SK-N-SH treated with all-trans-retinoic acid at 6 μM for 48 hours (cell line): ENCODE data around the gene SPECC1.

Source experiments
- ATAC-seq: fragments of 200-7000 bp; cut with Tn5 transposase; 3 replicates; pipeline ENCODE4 v1.9.1; 2020; ENCODE audit warnings: mild to moderate bottlenecking, moderate library complexity
- ARNTL ChIP-seq: fragments of 450-650 bp; formaldehyde crosslinking; IDR thresholded peaks from 2 replicates; pipeline ENCODE4 v1.5.0; 2020; ENCODE audit warnings: low read depth, mild to moderate bottlenecking, moderate library complexity, borderline replicate concordance
- BACH2 ChIP-seq: fragments of 250-450 bp; sonication (Bioruptor Pico); IDR thresholded peaks from 2 replicates; pipeline ENCODE4 v1.9.0; 2021; ENCODE audit warnings: mild to moderate bottlenecking, borderline replicate concordance
- CSDC2 ChIP-seq: fragments of 250-450 bp; sonication (Bioruptor Pico); IDR thresholded peaks from 2 replicates; pipeline ENCODE4 v1.5.0; 2020; ENCODE audit warnings: mild to moderate bottlenecking, moderate library complexity
- ESRRG ChIP-seq: fragments of 250-450 bp; sonication (Bioruptor Pico); IDR thresholded peaks from 2 replicates; pipeline ENCODE4 v1.6.1; 2021; ENCODE audit warnings: mild to moderate bottlenecking
- ISL1 ChIP-seq: fragments of 250-450 bp; sonication (Bioruptor Pico); IDR thresholded peaks from 2 replicates; pipeline ENCODE4 v2.1.2; 2022; ENCODE audit warnings: mild to moderate bottlenecking, moderate library complexity
- OSR1 ChIP-seq: fragments of 250-450 bp; sonication (Bioruptor Pico); IDR thresholded peaks from 2 replicates; pipeline ENCODE4 v1.8.0; 2022; ENCODE audit warnings: moderate library complexity, mild to moderate bottlenecking, inconsistent platforms
- PATZ1 ChIP-seq: fragments of 250-450 bp; sonication (Bioruptor Pico); IDR thresholded peaks from 2 replicates; pipeline ENCODE4 v1.8.0; 2020; ENCODE audit warnings: mild to moderate bottlenecking, moderate library complexity, borderline replicate concordance
- PPARA ChIP-seq: fragments of 250-450 bp; sonication (Bioruptor Pico); IDR thresholded peaks from 2 replicates; pipeline ENCODE4 v1.5.0; 2020; ENCODE audit warnings: mild to moderate bottlenecking, borderline replicate concordance
- RARB ChIP-seq: fragments of 250-450 bp; sonication (Bioruptor Pico); IDR thresholded peaks from 2 replicates; pipeline ENCODE4 v1.8.0; 2021; ENCODE audit warnings: mild to moderate bottlenecking, moderate library complexity
- SNAI2 ChIP-seq: fragments of 250-450 bp; sonication (Bioruptor Pico); IDR thresholded peaks from 2 replicates; pipeline ENCODE4 v1.5.0; 2020; ENCODE audit warnings: mild to moderate bottlenecking, moderate library complexity
- TCF4 ChIP-seq: fragments of 250-450 bp; sonication (Bioruptor Pico); IDR thresholded peaks from 2 replicates; pipeline ENCODE4 v1.8.0; 2021; ENCODE audit warnings: mild to moderate bottlenecking, moderate library complexity, borderline replicate concordance
- TOX ChIP-seq: fragments of 250-450 bp; sonication (Bioruptor Pico); IDR thresholded peaks from 2 replicates; pipeline ENCODE4 v1.8.0; 2021; ENCODE audit warnings: mild to moderate bottlenecking, moderate library complexity, borderline replicate concordance
- ZC3H10 ChIP-seq: fragments of 250-450 bp; sonication (Bioruptor Pico); IDR thresholded peaks from 2 replicates; pipeline ENCODE4 v1.5.1; 2021; ENCODE audit warnings: mild to moderate bottlenecking, moderate library complexity
- ZFP3 ChIP-seq: fragments of 250-450 bp; sonication (Bioruptor Pico); IDR thresholded peaks from 2 replicates; pipeline ENCODE4 v1.5.0; 2020; ENCODE audit warnings: mild to moderate bottlenecking, moderate library complexity
- ZFP30 ChIP-seq: fragments of 450-650 bp; formaldehyde crosslinking; IDR thresholded peaks from 2 replicates; pipeline ENCODE4 v1.5.0; 2022; ENCODE audit warnings: mild to moderate bottlenecking, moderate library complexity
- ZNF565 ChIP-seq: fragments of 450-650 bp; formaldehyde crosslinking; conservative IDR thresholded peaks from 2 replicates; pipeline ENCODE4 v1.5.0; 2020; ENCODE audit warnings: low read depth, mild to moderate bottlenecking, moderate library complexity
- ZNF70 ChIP-seq: fragments of 450-650 bp; formaldehyde crosslinking; IDR thresholded peaks from 2 replicates; pipeline ENCODE4 v1.5.0; 2020; ENCODE audit warnings: mild to moderate bottlenecking, moderate library complexity
- ZNF8 ChIP-seq: fragments of 450-650 bp; formaldehyde crosslinking; IDR thresholded peaks from 2 replicates; pipeline ENCODE4 v1.5.0; 2020; ENCODE audit warnings: mild to moderate bottlenecking, moderate library complexity
- TF ChIP-seq, protein P1 (sequence below): fragments of 250-450 bp; sonication (Bioruptor Pico); IDR thresholded peaks from 2 replicates; pipeline ENCODE4 v1.5.1; 2020; ENCODE audit warnings: low read depth, mild to moderate bottlenecking, moderate library complexity
- TF ChIP-seq, protein P2 (sequence below): fragments of 250-450 bp; sonication (Bioruptor Pico); IDR thresholded peaks from 2 replicates; pipeline ENCODE4 v1.8.0; 2021; ENCODE audit warnings: low read depth, mild to moderate bottlenecking, moderate library complexity, borderline replicate concordance

SPECC1 gene

DNA sequence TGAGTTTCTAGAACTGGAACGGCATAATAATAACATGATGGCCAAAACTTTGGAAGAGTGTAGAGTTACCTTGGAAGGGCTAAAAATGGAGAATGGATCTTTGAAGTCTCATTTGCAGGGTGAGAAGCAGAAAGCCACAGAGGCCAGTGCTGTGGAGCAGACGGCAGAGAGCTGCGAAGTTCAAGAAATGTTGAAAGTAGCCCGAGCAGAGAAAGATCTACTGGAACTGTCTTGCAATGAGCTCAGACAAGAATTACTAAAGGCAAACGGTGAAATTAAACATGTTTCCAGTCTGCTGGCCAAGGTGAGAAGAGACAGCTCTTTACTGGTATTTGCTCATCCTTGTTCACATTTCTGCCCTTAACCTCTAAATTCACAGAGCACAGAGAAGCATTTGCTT is 196.4 kb downstream of the SPECC1 start:
- no peak for ATAC-seq
- TF ChIP-seq OSR1 (no peak), ESRRG (CRISPR knock-in tag) (no peak), ZC3H10 (CRISPR knock-in tag) (no peak), ZFP3 (CRISPR knock-in tag) (no peak), RARB (CRISPR knock-in tag) (no peak), ZFP30 (CRISPR knock-in tag) (no peak), TCF4 (CRISPR knock-in tag) (no peak)

- no peak for TF ChIP-seq OSR1
- 0 out of 2 replicates have a peak, but pooled peaks have one; percentile 62 for TF ChIP-seq ZFP3 (CRISPR knock-in tag)
These were observed 196.9 kb downstream of the SPECC1 start for GRCh38 chr17:20206068-20206467.

GRCh38 chr17:20206591-20206990 is 197.4 kb downstream of the SPECC1 start:
- peak; percentile 72 for ATAC-seq
- TF ChIP-seq PATZ1 (CRISPR knock-in tag) (no peak), ZNF565 (CRISPR knock-in tag) (no peak), ISL1 (CRISPR knock-in tag) (peak; percentile 37), TCF4 (CRISPR knock-in tag) (no peak), ZNF8 (CRISPR knock-in tag) (no peak)

More at GRCh38 chr17:20206068-20206467, 196.9 kb downstream of the SPECC1 start:
- no peak; the same call in 2 of the 3 replicates for ATAC-seq

DNA sequence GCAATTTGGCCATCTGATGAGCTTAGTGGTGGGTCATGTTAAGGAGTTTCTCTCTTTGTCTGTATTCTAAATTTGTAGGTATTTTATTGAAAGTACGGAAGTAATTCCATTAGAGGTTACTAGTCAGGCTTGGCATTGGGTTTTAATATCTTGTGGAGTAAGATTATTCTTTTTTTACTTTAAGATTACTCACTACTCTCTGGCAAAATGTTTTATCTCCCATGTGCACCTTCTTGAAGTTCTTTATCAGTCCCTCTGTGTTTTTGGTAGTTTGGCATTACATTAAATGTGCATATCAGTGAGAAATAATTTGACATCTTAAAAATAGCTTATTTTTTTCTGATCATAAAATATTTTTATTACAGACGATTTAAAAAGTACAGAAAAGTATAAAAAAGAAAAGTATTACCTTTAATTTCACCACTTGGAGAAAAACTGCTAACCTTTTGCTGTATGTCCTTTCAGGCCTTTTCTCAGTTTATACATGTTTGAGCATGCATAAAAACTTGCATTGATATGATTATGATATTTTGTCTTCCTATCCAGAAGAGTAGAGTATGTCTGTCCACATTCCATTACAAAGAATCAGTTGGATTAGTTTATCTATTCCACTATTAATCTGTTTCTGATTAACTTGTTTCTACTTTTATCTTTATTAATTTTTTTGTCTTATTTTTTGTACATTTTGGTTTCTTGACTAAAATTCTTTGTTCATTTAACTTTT is 198.3 kb downstream of the SPECC1 start:
- TF ChIP-seq RARB (CRISPR knock-in tag) (no peak), ZFP30 (CRISPR knock-in tag) (no peak), PPARA (CRISPR knock-in tag) (no peak), ZC3H10 (CRISPR knock-in tag) (no peak), TOX (CRISPR knock-in tag) (no peak), PATZ1 (CRISPR knock-in tag) (no peak), CSDC2 (CRISPR knock-in tag) (no peak), ARNTL (CRISPR knock-in tag) (no peak), OSR1 (no peak), SNAI2 (CRISPR knock-in tag) (no peak), ZFP3 (CRISPR knock-in tag) (no peak)
- TF ChIP-seq, protein P1, sequence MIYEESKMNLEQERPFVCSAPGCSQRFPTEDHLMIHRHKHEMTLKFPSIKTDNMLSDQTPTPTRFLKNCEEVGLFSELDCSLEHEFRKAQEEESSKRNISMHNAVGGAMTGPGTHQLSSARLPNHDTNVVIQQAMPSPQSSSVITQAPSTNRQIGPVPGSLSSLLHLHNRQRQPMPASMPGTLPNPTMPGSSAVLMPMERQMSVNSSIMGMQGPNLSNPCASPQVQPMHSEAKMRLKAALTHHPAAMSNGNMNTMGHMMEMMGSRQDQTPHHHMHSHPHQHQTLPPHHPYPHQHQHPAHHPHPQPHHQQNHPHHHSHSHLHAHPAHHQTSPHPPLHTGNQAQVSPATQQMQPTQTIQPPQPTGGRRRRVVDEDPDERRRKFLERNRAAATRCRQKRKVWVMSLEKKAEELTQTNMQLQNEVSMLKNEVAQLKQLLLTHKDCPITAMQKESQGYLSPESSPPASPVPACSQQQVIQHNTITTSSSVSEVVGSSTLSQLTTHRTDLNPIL (CRISPR knock-in tag): no peak
- TF ChIP-seq, all 23 proteins: peak for 0
- ATAC-seq: no peak

DNA sequence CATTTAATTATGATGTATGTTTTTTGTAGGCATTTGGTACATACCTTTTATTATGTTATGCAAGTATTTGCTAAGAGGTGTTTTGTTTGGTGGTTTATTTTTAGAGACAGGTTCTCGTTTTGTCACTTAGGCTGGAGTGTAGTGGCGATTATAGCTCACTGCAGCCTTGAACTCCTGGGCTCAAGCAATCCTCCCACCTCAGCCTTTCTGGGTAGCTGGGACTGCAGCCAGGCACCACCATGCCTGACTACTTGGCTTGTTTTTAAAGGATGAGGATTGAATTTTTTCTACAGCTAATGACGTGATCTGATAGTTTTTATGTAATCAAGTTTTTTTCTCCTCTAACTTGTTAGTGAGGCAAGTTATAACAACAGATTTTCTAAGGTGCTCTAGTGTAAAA is 199.6 kb downstream of the SPECC1 start:
- ATAC-seq: no peak
- TF ChIP-seq ZNF565 (CRISPR knock-in tag): no peak
- no peak for TF ChIP-seq ZFP3 (CRISPR knock-in tag)

DNA sequence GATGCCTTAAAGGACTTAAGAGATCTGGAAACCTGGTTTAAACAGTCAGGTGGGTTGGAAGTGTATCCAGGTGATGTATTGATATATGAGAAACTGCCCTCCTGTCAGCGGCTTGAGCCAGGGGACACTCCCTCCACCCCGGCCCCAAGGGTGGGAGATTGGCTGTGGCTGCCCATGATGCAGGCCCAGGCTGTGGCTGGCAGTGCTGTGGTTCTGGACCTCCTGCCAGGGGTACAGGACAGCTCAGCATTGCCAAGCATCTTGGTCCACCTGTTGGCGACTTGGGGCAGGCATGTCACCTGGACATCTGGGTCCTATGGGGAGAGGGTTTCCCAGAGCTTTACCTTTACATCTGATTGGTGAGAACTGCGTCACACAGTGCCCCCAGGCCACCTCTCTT is 201.0 kb downstream of the SPECC1 start:
- no peak for ATAC-seq
- TF ChIP-seq OSR1: no peak
- TF ChIP-seq BACH2 (CRISPR knock-in tag): no peak
- TF ChIP-seq ARNTL (CRISPR knock-in tag): no peak
- TF ChIP-seq TCF4 (CRISPR knock-in tag): no peak
- TF ChIP-seq SNAI2 (CRISPR knock-in tag): no peak
- TF ChIP-seq, protein P1 (CRISPR knock-in tag): no peak
- TF ChIP-seq ZNF8 (CRISPR knock-in tag): no peak
- no peak for TF ChIP-seq ISL1 (CRISPR knock-in tag)
- TF ChIP-seq TOX (CRISPR knock-in tag): no peak
- TF ChIP-seq ZNF70 (CRISPR knock-in tag): no peak
- TF ChIP-seq ZFP30 (CRISPR knock-in tag): no peak
- TF ChIP-seq, protein P2, sequence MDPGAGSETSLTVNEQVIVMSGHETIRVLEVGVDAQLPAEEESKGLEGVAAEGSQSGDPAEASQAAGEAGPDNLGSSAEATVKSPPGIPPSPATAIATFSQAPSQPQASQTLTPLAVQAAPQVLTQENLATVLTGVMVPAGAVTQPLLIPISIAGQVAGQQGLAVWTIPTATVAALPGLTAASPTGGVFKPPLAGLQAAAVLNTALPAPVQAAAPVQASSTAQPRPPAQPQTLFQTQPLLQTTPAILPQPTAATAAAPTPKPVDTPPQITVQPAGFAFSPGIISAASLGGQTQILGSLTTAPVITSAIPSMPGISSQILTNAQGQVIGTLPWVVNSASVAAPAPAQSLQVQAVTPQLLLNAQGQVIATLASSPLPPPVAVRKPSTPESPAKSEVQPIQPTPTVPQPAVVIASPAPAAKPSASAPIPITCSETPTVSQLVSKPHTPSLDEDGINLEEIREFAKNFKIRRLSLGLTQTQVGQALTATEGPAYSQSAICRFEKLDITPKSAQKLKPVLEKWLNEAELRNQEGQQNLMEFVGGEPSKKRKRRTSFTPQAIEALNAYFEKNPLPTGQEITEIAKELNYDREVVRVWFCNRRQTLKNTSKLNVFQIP (CRISPR knock-in tag): no peak
- no peak for TF ChIP-seq ZFP3 (CRISPR knock-in tag)
- no peak for TF ChIP-seq PPARA (CRISPR knock-in tag)
- no peak for TF ChIP-seq PATZ1 (CRISPR knock-in tag)
- TF ChIP-seq RARB (CRISPR knock-in tag): no peak
